ENCODE measurements around the gene ITGB1. TPM values are rescaled to one million over a fixed set of nuclear protein-coding genes. Genes with fewer than 3 reads are reported as not detected.

The ITGB1 gene
- total and polyA plus RNA-seq, 2 of the 8 experiments (the other 6 are each of a cell fraction or from before 2014, with no cell fraction given) = 82.7 to 321 TPM

DNA sequence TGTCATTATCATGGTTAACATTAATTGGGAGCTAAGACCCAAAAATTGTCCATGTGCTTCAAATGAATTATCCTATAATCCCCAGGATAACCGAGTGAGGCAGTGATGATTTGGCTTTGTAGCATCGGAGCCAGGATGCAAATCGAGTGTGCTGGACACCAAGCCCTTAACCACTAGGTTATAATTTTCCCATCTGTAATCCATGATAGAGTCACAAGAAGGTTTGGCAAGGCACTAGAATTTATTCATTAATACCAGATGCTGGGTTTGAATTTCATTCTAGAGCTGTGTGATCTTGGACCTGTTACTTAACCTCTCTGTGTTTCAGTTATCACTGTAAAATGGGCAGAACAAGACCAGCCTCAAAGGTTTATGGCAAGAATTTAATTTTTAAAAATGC is 21.0 kb upstream of the ITGB1 start:
- no peak overlapping the region for H3K4me2 ChIP-seq (ENCODE audit: insufficient read depth in 1 of 2, low read depth in 2 of 2, low read length in 2 of 2)
- H3K27ac ChIP-seq (ENCODE audit: low read depth, low read length) = no peak overlapping the region
- no peak for FAIRE-seq
- H3K56ac ChIP-seq (replicated peaks; ENCODE audit: insufficient read length, low read depth, low read length) = no peak overlapping the region
- TF ChIP-seq POLR2AphosphoS5 (IDR thresholded peaks at IDR 0.05; ENCODE audit: low read depth, low read length) (no peak), USF2 (IDR thresholded peaks at IDR 0.05; ENCODE audit: low read length) (no peak)
- H2BK120ac ChIP-seq (replicated peaks; ENCODE audit: low read depth, low read length) = no peak overlapping the region
- H2BK12ac ChIP-seq (ENCODE audit: low read depth, low read length) = no peak overlapping the region
- H3K14ac ChIP-seq (ENCODE audit: insufficient read length) = no peak overlapping the region
- DNase-seq (ENCODE audit: low read depth in 1 of 2, low spot score in 2 of 2) = no peak
- H4K5ac ChIP-seq (ENCODE audit: insufficient read length, low read depth, low read length) = no peak overlapping the region
- POLR2A ChIA-PET (ENCODE audit: partially characterized antibody) = interaction anchor here (1.0 kb wide), 1 partner anchor 17 kb away, joined by 3 read pairs; no protein-coding TSS in a partner anchor
- H3K9ac ChIP-seq (replicated peaks in 1 of 4; ENCODE audit: extremely low read depth in 1 of 4, low read depth in 3 of 4, low read length in 3 of 4) = no peak overlapping the region
- H3K79me1 ChIP-seq (ENCODE audit: low read depth, low read length) = no peaks in the 10 kb centered on the region
- no peaks in the 10 kb centered on the region for H3K27me3 ChIP-seq (replicated peaks in 1 of 4; ENCODE audit: control insufficient read depth in 3 of 4, extremely low read depth in 1 of 4, insufficient read depth in 3 of 4, low read length in 3 of 4)
- H3K79me2 ChIP-seq (ENCODE audit: control insufficient read depth in 1 of 2, insufficient read depth in 2 of 2, low read length in 2 of 2) = no peaks in the 10 kb centered on the region
- H2BK5ac ChIP-seq (ENCODE audit: low read depth, low read length) = no peak overlapping the region
- H3K4me1 ChIP-seq (replicated peaks in 1 of 4; ENCODE audit: control insufficient read depth in 3 of 4, insufficient read depth in 4 of 4, low read length in 3 of 4) = peaks cover 0 to 5% (median 2%) of the 10 kb centered on the region in 4 experiments; a peak in 3 of 7 replicates
- 94% methylated on average over 3 of the region's 3 CpGs; no CpG with 5 or more reads in 1 of the 2 experiments for WGBS, 2 experiments (ENCODE audit: extremely low coverage in 1 of 2, insufficient coverage in 1 of 2, insufficient read length in 1 of 2, insufficient replicate concordance in 2 of 2, low coverage in 1 of 2, low lambda C conversion rate in 2 of 2, missing lambda C conversion rate in 1 of 2)
- no peak overlapping the region for H4K91ac ChIP-seq (replicated peaks; ENCODE audit: insufficient read length, low read length)
- H3K4me3 ChIP-seq (ENCODE audit: extremely low read depth in 1 of 4, insufficient read depth in 2 of 4, low read depth in 3 of 4, low read length in 4 of 4) = no peak overlapping the region
- H4K8ac ChIP-seq (ENCODE audit: extremely low read depth, insufficient read depth, low read length) = no peak overlapping the region
- peaks cover 4% of the 10 kb centered on the region for H3K23me2 ChIP-seq (ENCODE audit: low read depth, low read length)
- no peak overlapping the region for H3K23ac ChIP-seq (ENCODE audit: insufficient read length)
- no peak overlapping the region for H2BK15ac ChIP-seq (ENCODE audit: low read length)
- CTCF ChIA-PET (ENCODE audit: partially characterized antibody) = interaction anchor here (0.7 to 2.8 kb wide), 4 partner anchors 17 to 127 kb away, joined by 3 to 11 read pairs (median 3); no protein-coding TSS in a partner anchor
- no peak overlapping the region for H2AK5ac ChIP-seq (ENCODE audit: low read depth, low read length)
- no peaks in the 10 kb centered on the region for H3K36me3 ChIP-seq (ENCODE audit: control insufficient read depth in 2 of 4, insufficient read depth in 4 of 4, low read length in 3 of 4)
- no peak overlapping the region for H2BK20ac ChIP-seq (ENCODE audit: low read length)
- H3K4ac ChIP-seq (replicated peaks; ENCODE audit: insufficient read length, low read depth, low read length) = no peak overlapping the region
- H2AFZ ChIP-seq (ENCODE audit: low read length) = no peak overlapping the region
- no peaks in the 10 kb centered on the region for H4K20me1 ChIP-seq (replicated peaks in 1 of 2; ENCODE audit: control insufficient read depth in 1 of 2, insufficient read depth in 2 of 2, low read length in 2 of 2)
- no peak overlapping the region for H3K18ac ChIP-seq (ENCODE audit: extremely low read depth, low read length)
- H3K9me3 ChIP-seq (ENCODE audit: insufficient read depth in 2 of 2, low read depth in 1 of 2, low read length in 1 of 2) = no peaks in the 10 kb centered on the region

All from H1 (cell line).